ENCODE results near the gene SPATA18. TPM values are rescaled to one million over a fixed set of nuclear protein-coding genes. Genes with fewer than 3 reads are reported as not detected.
"Not testable (repeated sequence)": the region's sequence is repeated elsewhere in the genome, so short reads cannot be mapped to it uniquely, and the experiment has no call there.

The SPATA18 gene
- total RNA-seq, 1 donor from 2014 or later = 3.1 TPM

DNA sequence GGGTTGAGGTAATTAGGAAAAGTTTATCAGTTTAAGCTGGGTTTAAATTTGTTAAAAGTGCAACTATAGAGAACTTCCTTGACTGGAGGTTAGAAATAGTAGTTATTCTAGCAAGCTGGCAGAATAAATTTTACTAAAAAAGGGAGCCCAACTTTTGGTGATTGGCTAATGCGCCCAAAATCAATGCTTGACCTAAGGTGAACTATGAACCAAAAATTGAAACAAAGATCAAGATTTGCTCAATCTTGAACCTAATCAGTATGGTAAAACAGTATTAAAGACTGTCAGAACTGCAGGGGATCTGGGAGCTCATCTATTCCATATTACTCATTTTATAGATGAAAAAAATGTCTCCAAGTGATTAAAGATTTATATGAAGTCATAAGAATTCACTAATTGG lies 6.1 kb upstream of the SPATA18 start:
- intact Hi-C loops (cut with DNase I) = no loop called here
- DNase-seq (ENCODE audit: missing footprints) = no peak
- ATAC-seq = no peak

DNA sequence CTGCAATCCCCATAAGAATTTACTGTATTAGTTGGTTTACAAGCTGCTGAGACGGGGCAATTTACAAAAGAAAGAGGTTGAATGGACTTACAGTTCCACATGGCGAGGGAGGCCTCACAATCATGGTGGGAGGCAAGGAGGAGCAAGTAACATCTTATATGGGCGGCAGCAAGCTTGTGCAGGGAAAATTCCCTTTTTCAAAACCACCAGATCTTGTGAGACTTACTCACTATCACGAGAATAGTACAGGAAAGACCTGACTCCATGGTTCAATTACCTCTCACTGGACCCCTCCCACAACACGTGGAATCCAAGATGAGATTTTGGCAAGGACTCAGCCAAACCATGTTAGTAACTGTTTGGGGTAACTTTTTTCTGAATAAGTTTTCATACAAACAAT lies 1.8 kb upstream of the SPATA18 start:
- DNase-seq (ENCODE audit: missing footprints) (no peak), ATAC-seq (no peak)
- intact Hi-C loops (cut with DNase I) = no loop called here

- DNase-seq (ENCODE audit: missing footprints) = peak; percentile 83
- intact Hi-C loops (cut with DNase I) = no loop called here
- peak; percentile 93 for ATAC-seq
Observed at GRCh38 chr4:52051615-52052474, 741 bp downstream of the SPATA18 start.

- no peak for DNase-seq (ENCODE audit: missing footprints)
- intact Hi-C loops (cut with DNase I) = no loop called here
Observed at GRCh38 chr4:52052475-52052780, 1.3 kb downstream of the SPATA18 start.

DNA sequence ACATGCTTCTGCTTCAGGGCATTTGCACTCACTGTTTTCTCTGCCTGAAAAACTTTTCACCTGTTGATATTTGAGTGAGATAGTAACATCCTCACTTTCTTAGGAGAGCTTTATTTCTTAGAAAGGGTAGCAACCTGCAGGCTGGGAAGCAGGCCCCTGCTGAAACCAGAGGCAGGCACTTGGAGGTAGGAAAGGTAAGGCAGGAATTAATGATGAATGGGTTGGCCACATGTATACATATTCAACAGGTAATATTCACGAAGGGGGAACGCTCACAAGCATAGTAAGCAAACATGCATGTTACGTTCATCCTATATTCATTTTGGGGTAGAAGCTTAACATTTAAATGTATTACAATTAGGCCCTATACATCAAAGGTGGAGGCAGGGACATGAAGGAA lies 3.1 kb downstream of the SPATA18 start:
- intact Hi-C loops (cut with DNase I) = no loop called here
- DNase-seq (ENCODE audit: missing footprints) (no peak), ATAC-seq (no peak)

More at GRCh38 chr4:52052475-52052780, 1.3 kb downstream of the SPATA18 start:
- ATAC-seq = peak; percentile 35

DNA sequence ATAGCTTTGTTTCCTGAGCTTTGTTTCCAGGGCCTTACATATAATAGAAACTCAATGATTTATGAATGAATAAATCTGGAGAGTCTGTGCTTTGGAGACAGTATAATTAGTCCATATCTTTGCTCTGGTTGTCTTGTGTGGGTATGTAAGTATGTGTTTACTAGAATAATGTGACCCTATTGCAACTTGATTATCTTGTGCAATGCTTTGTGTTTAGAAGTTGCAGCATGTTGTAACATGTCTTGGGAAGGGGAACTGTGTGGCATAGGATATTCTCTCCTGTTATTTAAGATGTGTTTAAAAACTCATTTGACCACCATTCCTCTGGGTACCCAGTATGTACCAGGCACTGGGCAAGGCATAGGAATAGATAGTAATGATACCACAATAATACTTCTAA lies 6.1 kb downstream of the SPATA18 start:
- DNase-seq (ENCODE audit: missing footprints) (no peak), ATAC-seq (no peak)
- intact Hi-C loops (cut with DNase I) = no loop called here

- intact Hi-C loops (cut with DNase I) = no loop called here
- DNase-seq (ENCODE audit: missing footprints) (no peak), ATAC-seq (no peak)
Observed at GRCh38 chr4:52058275-52058674, 7.2 kb downstream of the SPATA18 start.

DNA sequence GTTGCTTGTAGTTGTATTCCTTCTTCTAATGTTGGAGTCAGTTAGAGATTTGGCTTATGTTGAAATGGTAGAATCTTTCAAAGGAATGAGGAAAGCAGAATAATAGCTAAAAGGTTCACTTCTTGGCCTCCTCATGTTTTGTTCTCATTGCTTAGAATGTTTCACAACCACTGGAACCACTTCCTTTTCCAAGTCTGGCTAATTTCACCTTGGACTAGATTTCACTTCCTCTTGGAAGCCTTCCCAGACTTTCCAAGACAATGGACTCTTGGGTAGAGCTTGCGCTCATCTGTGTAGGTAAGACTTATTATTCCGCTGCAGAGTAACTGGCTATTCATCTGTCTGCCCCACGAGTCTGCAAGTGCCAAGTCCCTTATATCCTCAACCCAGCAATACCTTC lies 8.3 kb downstream of the SPATA18 start:
- ATAC-seq = peak; percentile 54
- no peak for DNase-seq (ENCODE audit: missing footprints)
- intact Hi-C loops (cut with DNase I) = no loop called here

DNA sequence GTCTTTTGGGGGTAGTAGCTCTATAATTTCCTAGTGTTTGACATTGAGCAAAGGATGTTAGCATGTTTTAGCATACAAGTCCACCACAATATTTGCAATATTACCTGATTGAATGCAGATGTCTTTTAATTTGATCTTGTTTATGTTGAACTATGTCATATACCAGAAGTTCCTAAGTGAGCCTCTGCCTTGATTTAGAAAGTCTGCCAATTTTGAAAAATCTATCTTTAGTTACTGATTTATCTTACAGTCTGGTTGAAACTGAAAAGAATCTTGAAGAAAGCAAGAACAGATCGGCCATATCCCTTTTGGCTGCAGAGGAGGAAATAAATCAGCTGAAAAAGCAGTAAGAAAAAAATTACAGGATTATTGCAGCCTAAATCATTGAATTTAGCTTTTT lies 18.5 kb downstream of the SPATA18 start:
- no peak for ATAC-seq
- intact Hi-C loops (cut with DNase I) = no loop called here
- DNase-seq (ENCODE audit: missing footprints) = no peak

DNA sequence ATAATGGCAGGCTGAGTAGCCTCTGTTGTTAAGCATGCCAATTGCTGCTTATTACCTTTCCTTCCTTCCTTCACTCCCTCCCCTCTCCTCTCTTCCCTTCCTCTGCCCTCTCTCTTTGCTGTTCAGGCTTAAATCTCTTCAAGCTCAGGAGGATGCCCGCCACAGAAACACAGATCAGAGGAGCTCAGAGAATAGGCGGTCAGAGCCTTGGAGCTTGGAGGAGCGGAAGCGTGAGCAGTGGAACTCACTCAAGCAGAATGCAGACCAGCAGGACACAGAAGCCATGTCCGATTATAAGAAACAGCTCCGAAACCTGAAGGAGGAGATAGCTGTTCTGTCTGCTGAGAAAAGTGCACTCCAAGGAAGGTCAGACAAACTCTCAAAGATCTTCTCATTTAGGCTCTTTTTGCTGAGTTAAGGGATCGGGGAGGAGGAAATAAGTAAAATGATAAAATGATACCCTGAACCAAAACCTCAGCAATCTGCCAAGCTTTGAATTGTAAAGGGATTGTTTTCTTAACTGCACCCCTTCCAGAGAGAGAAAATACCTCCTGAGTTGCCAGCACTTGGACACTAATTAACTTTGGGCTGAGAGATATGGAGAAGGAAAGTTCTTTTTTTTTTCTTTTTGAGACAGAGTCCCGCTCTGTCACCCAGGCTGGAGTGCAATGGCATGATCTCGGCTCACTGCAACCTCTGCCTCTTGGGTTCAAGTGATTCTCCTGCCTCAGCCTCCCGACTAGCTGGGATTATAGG lies 20.9 kb downstream of the SPATA18 start:
- intact Hi-C loops (cut with DNase I) = no loop called here
- DNase-seq (ENCODE audit: missing footprints) = no peak

GRCh38 chr4:52076731-52077130 lies 25.6 kb downstream of the SPATA18 start:
- no peak for DNase-seq (ENCODE audit: missing footprints)

More for the DNA sequence above, 20.9 kb downstream of the SPATA18 start:
- no peak for ATAC-seq

GRCh38 chr4:52079659-52080058 lies 28.6 kb downstream of the SPATA18 start:
- intact Hi-C loops (cut with DNase I) = no loop called here
- ATAC-seq = no peak

More at GRCh38 chr4:52076731-52077130, 25.6 kb downstream of the SPATA18 start:
- intact Hi-C loops (cut with DNase I) = no loop called here
- peak; percentile 44 for ATAC-seq

DNA sequence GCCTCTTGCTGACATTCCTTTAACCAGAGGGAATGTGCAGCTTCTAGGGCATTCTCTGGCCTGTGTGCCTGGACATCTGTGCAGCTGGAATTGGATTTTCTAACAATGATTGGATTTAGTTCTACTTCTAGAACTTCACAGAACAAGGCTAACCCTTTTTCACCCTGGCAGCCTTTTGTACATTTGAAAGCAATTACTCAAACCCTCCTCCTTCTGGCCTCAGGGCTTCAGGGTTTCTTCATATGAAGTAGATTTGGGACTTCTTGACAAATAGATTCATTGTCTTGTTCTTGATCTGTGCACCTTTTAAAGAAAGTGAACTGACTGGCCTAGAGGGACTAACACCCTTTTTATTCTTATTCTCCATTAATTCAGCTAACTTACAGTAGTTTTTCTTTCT lies 30.1 kb downstream of the SPATA18 start:
- DNase-seq (ENCODE audit: missing footprints) (no peak), ATAC-seq (no peak)
- intact Hi-C loops (cut with DNase I) = no loop called here

More at GRCh38 chr4:52079659-52080058, 28.6 kb downstream of the SPATA18 start:
- no peak for DNase-seq (ENCODE audit: missing footprints)

- ATAC-seq; DNase-seq (ENCODE audit: missing footprints); intact Hi-C loops (cut with DNase I): not testable (repeated sequence)
Observed at GRCh38 chr4:52086425-52086824, 35.3 kb downstream of the SPATA18 start.

- DNase-seq (ENCODE audit: missing footprints) (no peak), ATAC-seq (no peak)
- intact Hi-C loops (cut with DNase I) = no loop called here
Observed at GRCh38 chr4:52091801-52092200, 40.7 kb downstream of the SPATA18 start.

DNA sequence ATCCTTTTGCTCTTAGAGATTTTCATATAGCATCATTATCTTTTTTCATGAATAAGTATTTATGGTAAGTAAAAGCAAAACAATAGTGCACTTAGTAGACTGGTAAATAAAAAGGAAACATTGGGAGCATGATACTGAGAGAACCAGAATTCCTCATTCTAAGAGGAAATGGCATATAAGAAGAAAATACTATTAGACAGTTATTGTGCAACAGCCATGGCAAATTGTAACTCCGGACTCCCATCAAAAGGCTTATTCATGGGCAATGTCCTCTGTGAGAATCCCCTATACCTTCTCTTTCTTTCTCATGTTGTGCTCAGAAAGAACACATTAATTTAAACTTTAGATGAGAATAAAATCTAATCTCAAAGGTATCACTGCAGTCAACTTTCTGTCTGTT lies 42.4 kb downstream of the SPATA18 start:
- ATAC-seq (no peak), DNase-seq (ENCODE audit: missing footprints) (no peak)
- intact Hi-C loops (cut with DNase I) = no loop called here

- ATAC-seq (no peak), DNase-seq (ENCODE audit: missing footprints) (no peak)
- intact Hi-C loops (cut with DNase I) = no loop called here
Observed at GRCh38 chr4:52094376-52095145, 43.5 kb downstream of the SPATA18 start.

DNA sequence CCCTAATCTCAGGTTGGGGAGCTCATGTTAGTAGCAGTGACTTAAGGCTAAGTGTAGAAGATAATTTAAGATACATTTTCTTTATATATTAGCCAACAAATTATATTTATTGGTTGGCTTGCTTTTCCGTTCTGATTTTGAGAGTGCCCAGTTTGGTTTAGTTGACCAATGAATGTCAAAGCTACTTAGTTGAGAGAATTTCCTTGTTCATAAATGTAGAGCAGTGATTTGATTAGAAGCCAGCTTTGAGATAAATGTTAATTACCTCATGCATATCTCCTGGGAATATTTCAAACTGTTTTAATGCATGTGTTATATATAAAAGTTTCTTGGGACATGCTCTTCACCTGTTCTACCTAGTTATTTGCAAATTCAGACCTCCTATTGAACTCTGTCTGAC lies 44.3 kb downstream of the SPATA18 start:
- intact Hi-C loops (cut with DNase I) = no loop called here
- DNase-seq (ENCODE audit: missing footprints) = no peak
- no peak for ATAC-seq

DNA sequence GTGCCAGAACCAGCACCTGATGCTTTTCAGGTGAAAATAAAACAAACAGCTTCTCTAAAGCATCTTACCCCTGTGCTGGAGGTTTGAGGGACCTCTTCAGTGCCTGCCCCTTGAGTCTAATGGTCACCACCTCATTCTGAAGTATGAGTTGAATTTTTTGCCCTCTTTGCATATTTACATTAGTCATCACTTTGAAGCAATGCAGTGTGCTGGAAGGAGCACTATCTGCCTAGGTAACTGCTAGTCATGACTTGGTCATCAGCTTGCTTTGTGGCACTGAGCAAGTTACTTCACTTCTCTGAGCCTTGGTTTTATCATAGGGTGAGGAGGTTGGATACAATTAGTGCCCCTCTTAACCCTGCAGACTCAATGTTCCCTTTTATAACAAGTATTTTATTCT lies 44.9 kb downstream of the SPATA18 start:
- intact Hi-C loops (cut with DNase I) = no loop called here
- ATAC-seq (no peak), DNase-seq (ENCODE audit: missing footprints) (no peak)
